H1 (cell line): ENCODE results near the gene PAIP2B. TPM values are rescaled to one million over a fixed set of nuclear protein-coding genes. Genes with fewer than 3 reads are reported as not detected.

ENCODE experiments used
- CTCF ChIA-PET: fragments of 300-600 bp; sonication (Branson Sonifier 250); formaldehyde crosslinking; loops from one replicate; lab custom pipeline; 2021; ENCODE audit not compliant: partially characterized antibody; lab: Charles Lee
- POLR2A ChIA-PET: fragments of 300-600 bp; sonication (Branson Sonifier 250); formaldehyde crosslinking; loops from one replicate; lab custom pipeline; 2021; ENCODE audit warnings: inconsistent platforms; ENCODE audit not compliant: partially characterized antibody; lab: Charles Lee
- DNase-seq, 2 experiments: peaks; one replicate each; pipeline versions ENCODE4 v3.0.0 to v3.0.0-alpha.2; 2010 to 2022; ENCODE audit warnings: low spot score in 2 of 2, low read depth in 1 of 2, mixed read lengths in 1 of 2
- FAIRE-seq: peaks from 2 replicates; lab custom pipeline; 2011; peaks lifted over from hg19 to GRCh38; lab: Jason Lieb, UNC
- H2AFZ ChIP-seq: 2 replicates; pipeline ENCODE4 v1.8.1; 2012; ENCODE audit warnings: low read length, inconsistent platforms
- H2AK5ac ChIP-seq: 2 replicates; pipeline ENCODE4 v1.6.1; 2013; ENCODE audit warnings: low read depth, low read length
- H2BK120ac ChIP-seq: replicated peaks from 2 replicates; pipeline ENCODE3; 2013; ENCODE audit warnings: low read depth, low read length, inconsistent platforms
- H2BK12ac ChIP-seq: 2 replicates; pipeline ENCODE4 v1.6.1; 2013; ENCODE audit warnings: low read depth, low read length
- H2BK15ac ChIP-seq: 2 replicates; pipeline ENCODE4 v1.6.1; 2013; ENCODE audit warnings: low read length
- H2BK20ac ChIP-seq: 2 replicates; pipeline ENCODE4 v1.6.1; 2013; ENCODE audit warnings: low read length
- H2BK5ac ChIP-seq: 2 replicates; pipeline ENCODE4 v1.6.1; 2013; ENCODE audit warnings: low read depth, low read length
- H3K14ac ChIP-seq: 2 replicates; pipeline ENCODE4 v1.6.1; 2013; ENCODE audit warnings: inconsistent platforms; ENCODE audit not compliant: insufficient read length
- H3K18ac ChIP-seq: 2 replicates; pipeline ENCODE4 v1.6.1; 2013; ENCODE audit warnings: low read length; ENCODE audit errors: extremely low read depth
- H3K23ac ChIP-seq: 2 replicates; pipeline ENCODE4 v1.6.1; 2013; ENCODE audit warnings: inconsistent platforms; ENCODE audit not compliant: insufficient read length
- H3K23me2 ChIP-seq: 2 replicates; pipeline ENCODE4 v1.6.1; 2013; ENCODE audit warnings: low read depth, low read length
- H3K27ac ChIP-seq: 2 replicates; pipeline ENCODE4 v1.6.1; 2011; ENCODE audit warnings: low read depth, low read length, inconsistent platforms
- H3K27me3 ChIP-seq, 4 experiments: replicated peaks in 1 of 4; 1 replicate in 1 of 4; 2 replicates in 3 of 4; pipeline versions ENCODE4 v1.6.1 to v1.8.1; 2011 to 2013; ENCODE audit warnings: low read length in 3 of 4, mild to moderate bottlenecking in 3 of 4, inconsistent platforms in 2 of 4, mixed read lengths in 2 of 4, moderate library complexity in 1 of 4; ENCODE audit not compliant: control insufficient read depth in 3 of 4, insufficient read depth in 3 of 4; ENCODE audit errors: extremely low read depth in 1 of 4
- H3K36me3 ChIP-seq, 4 experiments: 2 replicates each; pipeline versions ENCODE4 v1.6.1 to v1.8.1; 2011 to 2013; ENCODE audit warnings: mild to moderate bottlenecking in 4 of 4, low read length in 3 of 4, moderate library complexity in 2 of 4, control low read depth in 1 of 4, inconsistent platforms in 1 of 4; ENCODE audit not compliant: insufficient read depth in 4 of 4, control insufficient read depth in 2 of 4
- H3K4ac ChIP-seq: replicated peaks from 2 replicates; pipeline ENCODE3; 2013; ENCODE audit warnings: low read length, low read depth, mixed read lengths, inconsistent platforms; ENCODE audit not compliant: insufficient read length
- H3K4me1 ChIP-seq, 4 experiments: replicated peaks in 1 of 4; 1 replicate in 1 of 4; 2 replicates in 3 of 4; pipeline versions ENCODE4 v1.6.1 to v1.8.1; 2011 to 2013; ENCODE audit warnings: low read length in 3 of 4, inconsistent platforms in 2 of 4, mixed read lengths in 1 of 4; ENCODE audit not compliant: insufficient read depth in 4 of 4, control insufficient read depth in 3 of 4
- H3K4me2 ChIP-seq, 2 experiments: 2 replicates each; pipeline versions ENCODE4 v1.6.1 to v1.8.1; 2011 to 2013; ENCODE audit warnings: low read depth in 2 of 2, low read length in 2 of 2, control low read depth in 1 of 2, inconsistent platforms in 1 of 2, mild to moderate bottlenecking in 1 of 2; ENCODE audit not compliant: insufficient read depth in 1 of 2
- H3K4me3 ChIP-seq, 4 experiments: fragments of 200-600, 300-600 bp in 1 of 4; sonication (generic), shearing (Covaris generic), sonication (Bioruptor Twin) in 1 of 4; 2 replicates each; pipeline versions ENCODE4 v1.5.1 to v1.8.1; 2011 to 2016; ENCODE audit warnings: low read length in 4 of 4, low read depth in 3 of 4, control low read depth in 2 of 4, inconsistent platforms in 2 of 4, mild to moderate bottlenecking in 2 of 4, mixed read lengths in 1 of 4, moderate library complexity in 1 of 4; ENCODE audit not compliant: insufficient read depth in 2 of 4; ENCODE audit errors: extremely low read depth in 1 of 4
- H3K56ac ChIP-seq: replicated peaks from 2 replicates; pipeline ENCODE3; 2013; ENCODE audit warnings: low read depth, mild to moderate bottlenecking, mixed read lengths, low read length, inconsistent platforms; ENCODE audit not compliant: insufficient read length
- H3K79me1 ChIP-seq: 2 replicates; pipeline ENCODE4 v1.6.1; 2013; ENCODE audit warnings: low read depth, low read length, control low read depth
- H3K79me2 ChIP-seq, 2 experiments: 2 replicates each; pipeline versions ENCODE4 v1.6.1 to v1.8.1; 2012 to 2013; ENCODE audit warnings: low read length in 2 of 2, mild to moderate bottlenecking in 2 of 2, inconsistent platforms in 1 of 2; ENCODE audit not compliant: insufficient read depth in 2 of 2, control insufficient read depth in 1 of 2
- H3K9ac ChIP-seq, 4 experiments: replicated peaks in 1 of 4; 1 replicate in 1 of 4; 2 replicates in 3 of 4; pipeline versions ENCODE4 v1.6.1 to v1.8.1; 2011 to 2013; ENCODE audit warnings: low read depth in 3 of 4, low read length in 3 of 4, control low read depth in 2 of 4, mild to moderate bottlenecking in 2 of 4, moderate library complexity in 2 of 4, inconsistent platforms in 1 of 4; ENCODE audit errors: extremely low read depth in 1 of 4
- H3K9me3 ChIP-seq, 2 experiments: 2 replicates each; pipeline versions ENCODE4 v1.6.1 to v1.8.1; 2012 to 2013; ENCODE audit warnings: mild to moderate bottlenecking in 2 of 2, moderate library complexity in 2 of 2, control low read depth in 1 of 2, inconsistent platforms in 1 of 2, low read depth in 1 of 2, low read length in 1 of 2, mixed read lengths in 1 of 2; ENCODE audit not compliant: insufficient read depth in 2 of 2
- H4K20me1 ChIP-seq, 2 experiments: replicated peaks in 1 of 2; 2 replicates each; pipeline versions ENCODE3 to v1.8.1; 2011 to 2013; ENCODE audit warnings: inconsistent platforms in 2 of 2, low read length in 2 of 2, mild to moderate bottlenecking in 1 of 2; ENCODE audit not compliant: insufficient read depth in 2 of 2, control insufficient read depth in 1 of 2
- H4K5ac ChIP-seq: 2 replicates; pipeline ENCODE4 v1.6.1; 2013; ENCODE audit warnings: low read length, low read depth, mixed read lengths, inconsistent platforms; ENCODE audit not compliant: insufficient read length
- H4K8ac ChIP-seq: 2 replicates; pipeline ENCODE4 v1.8.0; 2013; ENCODE audit warnings: mild to moderate bottlenecking, moderate library complexity, low read length, inconsistent platforms; ENCODE audit not compliant: insufficient read depth; ENCODE audit errors: extremely low read depth
- H4K91ac ChIP-seq: replicated peaks from 2 replicates; pipeline ENCODE3; 2013; ENCODE audit warnings: low read length, mixed read lengths, inconsistent platforms; ENCODE audit not compliant: insufficient read length
- BCL11A ChIP-seq, 2 experiments: IDR thresholded peaks; one replicate each; pipeline ENCODE4 v1.6.1; 2011; ENCODE audit warnings: low read depth in 2 of 2, low read length in 2 of 2, mild to moderate bottlenecking in 2 of 2
- CHD1 ChIP-seq: IDR thresholded peaks from 2 replicates; pipeline ENCODE4 v1.6.1; 2012; ENCODE audit warnings: low read depth, low read length, improper control_type of control experiment
- KDM1A ChIP-seq: fragments of 200-600, 300-600 bp; sonication (generic); IDR thresholded peaks from 2 replicates; pipeline ENCODE4 v1.7.1; 2016; ENCODE audit warnings: mild to moderate bottlenecking, low read length, borderline replicate concordance
- KDM4A ChIP-seq: IDR thresholded peaks from one replicate; pipeline ENCODE4 v1.7.1; 2012; ENCODE audit warnings: low read depth, mild to moderate bottlenecking, moderate library complexity, low read length, inconsistent platforms; ENCODE audit not compliant: severe bottlenecking
- KDM5A ChIP-seq: fragments of 200-600 bp; IDR thresholded peaks from 2 replicates; pipeline ENCODE4 v1.7.1; 2012; ENCODE audit warnings: mild to moderate bottlenecking, low read length, inconsistent platforms, mixed read lengths
- MAFK ChIP-seq: IDR thresholded peaks from 2 replicates; pipeline ENCODE4 v1.6.1; 2012; ENCODE audit warnings: low read depth, mild to moderate bottlenecking, improper control_type of control experiment, low read length
- NANOG ChIP-seq: IDR thresholded peaks from 2 replicates; pipeline ENCODE4 v1.6.1; 2011; ENCODE audit warnings: low read length, low read depth, mild to moderate bottlenecking, inconsistent platforms; ENCODE audit not compliant: insufficient read depth, poor library complexity, severe bottlenecking
- TBP ChIP-seq: IDR thresholded peaks from 2 replicates; pipeline ENCODE4 v1.6.1; 2011; ENCODE audit warnings: low read depth, low read length, improper control_type of control experiment
- WGBS, 2 experiments: shearing (Covaris generic) in 1 of 2; methylation state at CpG; one replicate each; pipeline versions ENCODE4 v1.1.6 to v1.1.7; 2013 to 2015; ENCODE audit warnings: low lambda C conversion rate in 2 of 2, mixed read lengths in 2 of 2, inconsistent platforms in 1 of 2, low coverage in 1 of 2, missing lambda C conversion rate in 1 of 2; ENCODE audit not compliant: insufficient replicate concordance in 2 of 2, insufficient coverage in 1 of 2, insufficient read length in 1 of 2; ENCODE audit errors: extremely low coverage in 1 of 2, missing lambda C conversion rate in 1 of 2; 5-methylcytosine and 5-hydroxymethylcytosine counted together
- polyA plus RNA-seq, 7 experiments: library from polyadenylated mRNA; depleted of rRNA in 3 of 7; stranded (reverse) in 5 of 7; unstranded in 2 of 7; fragments of >200 nt in 5 of 7; fragments of 200-250 nt in 2 of 7; gene quantifications; 1 replicate in 5 of 7; 2 replicates in 1 of 7; 4 replicates in 1 of 7; pipeline versions ENCODE4 v1.2.1 to v1.2.3, GENCODE V29; 2011 to 2013; ENCODE audit warnings: missing spikeins in 2 of 7, mixed read lengths in 2 of 7
- total RNA-seq: library from RNA; stranded (reverse); fragmentation: NEBNext Ultra II Directional; extraction: Animal tissue kit (Norgen Biotek cat#: 25700); gene quantifications from 2 replicates; pipeline ENCODE4 v1.2.1, GENCODE V29; 2021

Gene PAIP2B
- total and polyA plus RNA-seq, 2 of the 8 experiments (the other 6 are each of a cell fraction or from before 2014, with no cell fraction given) = 8.4 to 31.3 TPM

DNA sequence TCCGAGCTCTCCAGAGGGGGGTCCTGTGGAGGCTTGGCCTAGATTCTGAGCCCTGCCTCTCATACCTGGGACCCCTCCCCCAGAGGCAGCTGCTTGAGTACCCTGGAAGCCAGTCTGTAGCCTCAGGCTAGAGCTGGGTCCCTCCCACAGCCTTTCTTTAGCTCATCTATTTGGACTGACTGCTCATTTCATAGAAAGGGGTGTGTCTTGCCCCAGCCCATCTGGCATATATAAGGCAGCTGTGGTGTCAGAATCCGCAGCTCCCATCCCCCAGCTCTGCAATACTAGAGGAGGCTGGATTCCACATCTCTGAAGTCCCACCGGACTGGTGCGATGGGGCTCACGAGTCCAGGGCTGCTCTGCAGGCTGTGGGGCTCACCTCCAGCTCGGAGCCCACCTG, 70.3 kb downstream of the PAIP2B start:
- Histone ChIP-seq H2BK12ac (no peak overlapping the region), H3K36me3 (no peaks in the 10 kb centered on the region), H4K20me1 (no peaks in the 10 kb centered on the region), H2BK15ac (no peak overlapping the region), H3K79me1 (no peaks in the 10 kb centered on the region), H2BK120ac (no peak overlapping the region), H3K4me2 (no peak overlapping the region), H2BK5ac (no peak overlapping the region), H4K5ac (no peak overlapping the region), H3K18ac (no peak overlapping the region), H4K91ac (no peak overlapping the region), H3K27ac (no peak overlapping the region), H3K23ac (no peak overlapping the region), H2AK5ac (no peak overlapping the region), H3K4me1 (peaks cover 0 to 2% (median 0%) of the 10 kb centered on the region in 4 experiments; a peak in 3 of 7 replicates), H3K4me3 (no peak overlapping the region), H3K79me2 (no peaks in the 10 kb centered on the region), H3K14ac (no peak overlapping the region), H3K4ac (no peak overlapping the region), H3K56ac (no peak overlapping the region), H2BK20ac (no peak overlapping the region), H4K8ac (no peak overlapping the region), H3K27me3 (no peaks in the 10 kb centered on the region; a peak in 1 of 7 replicates), H2AFZ (no peak overlapping the region), H3K9me3 (no peaks in the 10 kb centered on the region; a peak in 1 of 4 replicates), H3K23me2 (no peaks in the 10 kb centered on the region), H3K9ac (no peak overlapping the region)
- no peak for FAIRE-seq
- TF ChIP-seq KDM4A (no peak), CHD1 (no peak), KDM5A (no peak), MAFK (no peak), KDM1A (peak; percentile 37; the same call in 1 of the 2 replicates), NANOG (no peak), TBP (no peak), BCL11A (IDR thresholded peaks at IDR 0.05; ENCODE audit: low read depth in 2 of 2, low read length in 2 of 2) (no peak)
- ChIA-PET POLR2A (interaction anchor here (1.0 to 2.4 kb wide), 5 partner anchors 13 to 220 kb away, joined by 3 to 6 read pairs (median 4); partner anchors contain the start of genes MCEE, MPHOSPH10 and ZNF638), CTCF (interaction anchor here (0.5 to 4.3 kb wide), 28 partner anchors 9 to 1850 kb away, joined by 3 to 25 read pairs (median 5); no protein-coding TSS in a partner anchor)
- DNase-seq = no peak
- WGBS, 2 experiments = 88% methylated on average over 6 of the region's 6 CpGs; no CpG with 5 or more reads in 1 of the 2 experiments
